Heart right ventricle (tissue), 16 donors: ENCODE data around the gene SPC24. TPM values are rescaled to one million over a fixed set of nuclear protein-coding genes. Genes with fewer than 3 reads are reported as not detected.

Experiments used
- ATAC-seq, 8 donors: fragments of 200-7000 bp; cut with Tn5 transposase; one replicate each; pipeline ENCODE4 v1.9.1; 2020; ENCODE audit warnings: mild to moderate bottlenecking in 8 of 8, moderate library complexity in 8 of 8, moderate number of reproducible peaks in 1 of 8
- DNase-seq, 2 donors: peaks; one replicate each; pipeline ENCODE4 v3.0.0-alpha.2; 2020
- H3K27ac ChIP-seq, 10 donors: fragments of 200-600 bp; sonication (generic) in 2 of 10; one replicate each; pipeline versions ENCODE4 v1.5.0 to v1.8.0; 2020 to 2022; ENCODE audit warnings: mild to moderate bottlenecking in 3 of 10
- H3K27me3 ChIP-seq, 7 donors: fragments of 200-600 bp; one replicate each; pipeline ENCODE4 v1.8.0; 2021 to 2022; ENCODE audit warnings: mild to moderate bottlenecking in 2 of 7
- H3K36me3 ChIP-seq, 9 donors: fragments of 200-600 bp; sonication (generic) in 1 of 9; one replicate each; pipeline versions ENCODE4 v1.5.0 to v1.8.0; 2020 to 2022; ENCODE audit warnings: mild to moderate bottlenecking in 2 of 9
- H3K4me1 ChIP-seq, 9 donors: fragments of 200-600 bp; sonication (generic) in 1 of 9; one replicate each; pipeline versions ENCODE4 v1.5.0 to v1.8.0; 2020 to 2022; ENCODE audit warnings: mild to moderate bottlenecking in 4 of 9
- H3K4me3 ChIP-seq, 10 donors: fragments of 200-600 bp; sonication (generic) in 2 of 10; one replicate each; pipeline versions ENCODE4 v1.5.0 to v1.8.0; 2020 to 2022; ENCODE audit warnings: mild to moderate bottlenecking in 7 of 10, moderate library complexity in 2 of 10
- H3K9me3 ChIP-seq, 11 donors: fragments of 200-600 bp in 10 of 11; sonication (generic) in 2 of 11; one replicate each; pipeline versions ENCODE4 v1.5.0 to v1.8.0; 2013 to 2022; ENCODE audit warnings: mild to moderate bottlenecking in 2 of 11, control low read depth in 1 of 11, moderate library complexity in 1 of 11
- CTCF ChIP-seq, 9 donors: fragments of 200-600 bp; sonication (generic) in 2 of 9; IDR thresholded peaks; one replicate each; pipeline versions ENCODE4 v1.5.0 to v1.8.0; 2021 to 2022; ENCODE audit warnings: antibody characterized with exemption in 9 of 9, mild to moderate bottlenecking in 5 of 9, moderate library complexity in 1 of 9
- WGBS, 2 donors: extraction: QIAGEN DNeasy Blood & Tissue Kit; methylation state at CpG; one replicate each; pipeline ENCODE4 v1.1.7; 2013; ENCODE audit warnings: inconsistent platforms in 1 of 2; 5-methylcytosine and 5-hydroxymethylcytosine counted together
- intact Hi-C, 10 donors: fragments of 100-400 bp; cut with DNase I; formaldehyde crosslinking; loops; one replicate each; pipeline versions ENCODE4 v1.11.1 to v1.14.2; 2022
- polyA plus RNA-seq, 2 donors: library from polyadenylated mRNA; stranded (reverse); fragments of 200-250 nt; gene quantifications; one replicate each; pipeline ENCODE4 v1.2.3, GENCODE V29; 2013
- total RNA-seq, 10 donors: library from RNA; stranded (reverse); fragmentation: NEBNext Ultra II Directional in 3 of 10; extraction: Animal tissue kit (Norgen Biotek cat#: 25700) in 3 of 10; gene quantifications; one replicate each; pipeline versions ENCODE4 v1.2.1 to v1.2.4, GENCODE V29; 2021 to 2023
- donor health status: Arrhythmogenic right ventricular cardiomyopathy.
- donor health status: ischemic (EF 13 %, LVEDD 7.1; RV severe dilation, severe dysfunction).
- donor health status: healthy with polysubstance abuse.
- donor health status: DM: no; HTN: yes; CAD: no.
- donor health status: DM: no; HTN: no; CAD: no.
- donor health status: ischemic (EF 25% LVEDD 6.9; RV normal size, moderate dysfunction).
- donor health status: ischemic (EF 25% LVEDD 5.7; RV mildly dilated, moderate dysfunction).
- donor health status: healthy.
- donor health status: DM: yes; HTN: yes; CAD: no.
- donor health status: Ischemic cardiomyopathy.
- donor health status: ischemic (EF 35%, LVEDD 5.7; RV mildly dilated, moderate dysfunction).
- donor health status: nonischemic (EF 11% LVEDD 7.7; RV severe dilation, severe dysfunction).
- donor health status: DM: yes; HTN: yes; CAD: no.
- donor health status: PGD.
- donor health status: ischemic (EF 29% LVEDD 5.4; RV normal size, mild dysfunction).
- donor health status: nonischemic (EF 23%, LVEDD 6.1; RV moderate dilation, normal function).

SPC24 gene
- total and polyA plus RNA-seq, 12 donors: 0.93 to 8.5 (median 3.2) TPM

GRCh38 chr19:11168568-11168967 lies 13.0 kb upstream of the SPC24 start:
- peak overlapping the region in 3 of 10 donors; percentile 15 to 41 (median 16) for H3K27ac ChIP-seq
- TF ChIP-seq CTCF (IDR thresholded peaks at IDR 0.05): no peak
- intact Hi-C loops: no loop called here
- no peaks in the 10 kb centered on the region for H3K27me3 ChIP-seq
- peaks cover 14 to 93% (median 78%) of the 10 kb centered on the region in 9 donors for H3K36me3 ChIP-seq
- H3K4me1 ChIP-seq: peaks cover 8 to 43% (median 31%) of the 10 kb centered on the region in 9 donors
- no peak for ATAC-seq
- 94 to 95% methylated on average over 7 of the region's 7 CpGs for WGBS, 2 donors
- H3K4me3 ChIP-seq: no peak overlapping the region
- no peaks in the 10 kb centered on the region for H3K9me3 ChIP-seq
- no peak for DNase-seq

- H3K4me1 ChIP-seq: peaks cover 8 to 46% (median 31%) of the 10 kb centered on the region in 9 donors
- H3K36me3 ChIP-seq: peaks cover 4 to 76% (median 58%) of the 10 kb centered on the region in 9 donors
- DNase-seq (peak in 1 of 2 donors; percentile 64), ATAC-seq (peak in 7 of 8 donors; percentile 15 to 58 (median 31))
- peak overlapping the region; percentile 36 to 91 (median 83) for H3K27ac ChIP-seq
- no peak overlapping the region for H3K4me3 ChIP-seq
- no peaks in the 10 kb centered on the region for H3K27me3 ChIP-seq
- H3K9me3 ChIP-seq: peaks cover 0 to under 1% (median 0%) of the 10 kb centered on the region in 11 donors
- WGBS, 2 donors: 69 to 75% methylated on average over 26 of the region's 26 CpGs
- intact Hi-C loops: no loop called here
- no peak for TF ChIP-seq CTCF (IDR thresholded peaks at IDR 0.05)
Observed at GRCh38 chr19:11166281-11167142, 10.9 kb upstream of the SPC24 start.

GRCh38 chr19:11165486-11166030 lies 10.0 kb upstream of the SPC24 start:
- peak in 3 of 8 donors; percentile 1 to 12 (median 10) for ATAC-seq
- H3K9me3 ChIP-seq: peaks cover 0 to 10% (median 0%) of the 10 kb centered on the region in 11 donors
- peaks cover 8 to 43% (median 31%) of the 10 kb centered on the region in 9 donors for H3K4me1 ChIP-seq
- DNase-seq: no peak
- intact Hi-C loops: loop anchor here in 1 of 10 donors (2.0 kb wide), 2 partner anchors 23 to 25 kb away; no protein-coding TSS in a partner anchor
- H3K36me3 ChIP-seq: peaks cover 4 to 66% (median 50%) of the 10 kb centered on the region in 9 donors
- no peaks in the 10 kb centered on the region for H3K27me3 ChIP-seq
- peak overlapping the region; percentile 70 to 91 (median 83) for H3K27ac ChIP-seq
- no peak for TF ChIP-seq CTCF (IDR thresholded peaks at IDR 0.05)
- H3K4me3 ChIP-seq: peak overlapping the region in 1 of 10 donors; percentile 11
- 78 to 80% methylated on average over 13 of the region's 13 CpGs for WGBS, 2 donors

GRCh38 chr19:11164879-11165406 lies 9.4 kb upstream of the SPC24 start:
- DNase-seq (peak; percentile 80 to 87), ATAC-seq (peak; percentile 61 to 87 (median 76))
- Histone ChIP-seq H3K27me3 (no peaks in the 10 kb centered on the region), H3K27ac (peak overlapping the region; percentile 70 to 91 (median 83)), H3K4me3 (peak overlapping the region in 2 of 10 donors; percentile 11), H3K4me1 (peaks cover 11 to 46% (median 35%) of the 10 kb centered on the region in 9 donors), H3K36me3 (peaks cover 4 to 60% (median 44%) of the 10 kb centered on the region in 9 donors), H3K9me3 (peaks cover 0 to 15% (median 0%) of the 10 kb centered on the region in 11 donors)
- no peak for TF ChIP-seq CTCF (IDR thresholded peaks at IDR 0.05)
- intact Hi-C loops: loop anchor here in 1 of 10 donors (2.0 kb wide), 2 partner anchors 22 to 26 kb away; no protein-coding TSS in a partner anchor
- 28 to 45% methylated on average over 17 of the region's 17 CpGs for WGBS, 2 donors
